Measurements from ENCODE around the gene SPTBN1. TPM values are rescaled to one million over a fixed set of nuclear protein-coding genes. Genes with fewer than 3 reads are reported as not detected.

SPTBN1 gene
- total and polyA plus RNA-seq, 2 of the 4 experiments (the other 2 are of a cell fraction) = 49.1 to 241 TPM

- TF ChIP-seq BHLHE40 (IDR thresholded peaks at IDR 0.05; ENCODE audit: low read depth, low read length) = no peak
- no peak for TF ChIP-seq CEBPB (IDR thresholded peaks at IDR 0.05; ENCODE audit: low read depth, low read length)
Measured at GRCh38 chr2:54704688-54705605, 248.8 kb downstream of the SPTBN1 start (continued).

- no CpG with 5 or more reads among the region's 1 CpG for WGBS, 2 experiments (ENCODE audit: extremely low coverage in 2 of 2, insufficient read length in 1 of 2)
- no peak for DNase-seq
- ATAC-seq (ENCODE audit: low read depth) = no peak
- no peak overlapping the region for H3K4me2 ChIP-seq (ENCODE audit: low read depth, low read length)
- H3K56ac ChIP-seq (ENCODE audit: extremely low read depth, insufficient read depth, low read length) = no peak overlapping the region
- H2BK20ac ChIP-seq (ENCODE audit: low read depth, low read length) = no peak overlapping the region
- no peak overlapping the region for H3K4ac ChIP-seq (ENCODE audit: low read depth, low read length)
- no peaks in the 10 kb centered on the region for H3K36me3 ChIP-seq (ENCODE audit: control insufficient read depth, insufficient read depth, low read length)
- intact Hi-C loops (cut with micrococcal nuclease) (no loop called here), in situ Hi-C loops (cut with MboI; ENCODE audit: low sequenced_read_pairs) (loop anchor here (10.0 kb wide), 3 partner anchors 182 to 592 kb away; partner anchors contain the start of gene ACYP2), dilution Hi-C loops (cut with HindIII; ENCODE audit: low sequenced_read_pairs, unreplicated experiment) (no loop called here)
- H3K14ac ChIP-seq (replicated peaks; ENCODE audit: low read depth, low read length) = no peak overlapping the region
- H4K8ac ChIP-seq (ENCODE audit: low read depth in 2 of 2, low read length in 2 of 2) = no peak overlapping the region
- no peak overlapping the region for H3K27ac ChIP-seq (ENCODE audit: insufficient read depth, low read length)
- H4K20me1 ChIP-seq (ENCODE audit: insufficient read depth, low read length) = no peaks in the 10 kb centered on the region
- H2AFZ ChIP-seq (replicated peaks; ENCODE audit: low read length, poor library complexity) = no peak overlapping the region
- H3K9me3 ChIP-seq (ENCODE audit: control insufficient read depth, insufficient read depth, low read length) = no peaks in the 10 kb centered on the region
- CTCF ChIA-PET = interaction anchor here (0.8 to 1.1 kb wide), 3 partner anchors 21 to 600 kb away, joined by 3 to 4 read pairs (median 4); no protein-coding TSS in a partner anchor
- no peak overlapping the region for H2BK5ac ChIP-seq (ENCODE audit: low read depth, low read length, poor library complexity, severe bottlenecking)
- H4K5ac ChIP-seq (ENCODE audit: low read depth, low read length) = no peak overlapping the region
- H2AK5ac ChIP-seq (ENCODE audit: low read depth, low read length) = no peak overlapping the region
- no peak for TF ChIP-seq BHLHE40 (IDR thresholded peaks at IDR 0.05; ENCODE audit: low read depth, low read length)
- TF ChIP-seq RCOR1 (IDR thresholded peaks at IDR 0.05; ENCODE audit: insufficient replicate concordance, low read length) = no peak
- TF ChIP-seq MXI1 (IDR thresholded peaks at IDR 0.05; ENCODE audit: borderline replicate concordance, low read depth, low read length) = no peak
- TF ChIP-seq MAZ (IDR thresholded peaks at IDR 0.05; ENCODE audit: borderline replicate concordance, low read depth, low read length) = no peak
- TF ChIP-seq NFE2L2 (IDR thresholded peaks at IDR 0.05; ENCODE audit: low read depth, low read length) = no peak
- TF ChIP-seq MAFK (IDR thresholded peaks at IDR 0.05; ENCODE audit: low read depth, low read length) = no peak
- TF ChIP-seq FOS (IDR thresholded peaks at IDR 0.05; ENCODE audit: low read depth, low read length) = no peak
- no peak for TF ChIP-seq RAD21 (IDR thresholded peaks at IDR 0.05; ENCODE audit: low read length)
- no peak for TF ChIP-seq CEBPB (IDR thresholded peaks at IDR 0.05; ENCODE audit: low read depth, low read length)
- TF ChIP-seq CTCF (conservative IDR thresholded peaks at IDR 0.05; ENCODE audit: low read depth, low read length) = no peak
- H2AK9ac ChIP-seq (replicated peaks; ENCODE audit: low read depth, low read length, poor library complexity) = no peak overlapping the region
- no peak overlapping the region for H3K18ac ChIP-seq (ENCODE audit: low read depth, low read length)
- no peak overlapping the region for H2BK15ac ChIP-seq (ENCODE audit: low read depth, low read length)
- no peaks in the 10 kb centered on the region for H3K79me1 ChIP-seq (ENCODE audit: low read depth in 1 of 2, low read length in 2 of 2)
- H2BK120ac ChIP-seq (ENCODE audit: low read depth, low read length) = no peak overlapping the region
- no peak overlapping the region for H3K23ac ChIP-seq (ENCODE audit: low read depth, low read length)
- H3K4me1 ChIP-seq (ENCODE audit: control insufficient read depth, insufficient read depth, low read length) = no peaks in the 10 kb centered on the region; the same call in 1 of the 2 replicates
- H4K91ac ChIP-seq (ENCODE audit: insufficient read depth, low read depth, low read length) = no peak overlapping the region
- H3K9ac ChIP-seq (ENCODE audit: low read depth, low read length) = no peak overlapping the region
- POLR2A ChIA-PET (ENCODE audit: unreplicated experiment) = no interaction called here
- H3K4me3 ChIP-seq (ENCODE audit: insufficient read depth, low read depth, low read length) = no peak overlapping the region
- no TSS peak for BruUV-seq (replicated peaks)
- peaks cover 15% of the 10 kb centered on the region for H3K27me3 ChIP-seq (ENCODE audit: control insufficient read depth, insufficient read depth, low read length)
- H3K9me1 ChIP-seq (ENCODE audit: insufficient read depth, low read length) = no peaks in the 10 kb centered on the region
Measured at GRCh38 chr2:54706622-54707021, 250.5 kb downstream of the SPTBN1 start.

Data from IMR-90 (cell line).